Stimulated activated CD4-positive, alpha-beta T cell treated with anti-CD3 and anti-CD28 coated beads, Interleukin-1b, Interleukin-23, amount 100 ng/mL, for 4 hours (primary cell): ENCODE results near the gene PNKP.

Source experiments
- DNase-seq, 2 donors: peaks; one replicate each; pipeline ENCODE4 v3.0.0-alpha.2; 2020; ENCODE audit warnings: low read depth in 2 of 2

Gene PNKP

GRCh38 chr19:49845414-49845813, 22.0 kb downstream of the PNKP start:
- DNase-seq, result no peak

- DNase-seq, result no peak
Measured at GRCh38 chr19:49844138-49845095, 23.0 kb downstream of the PNKP start.

GRCh38 chr19:49843265-49843664, 24.1 kb downstream of the PNKP start:
- no peak for DNase-seq

GRCh38 chr19:49840736-49841249, 26.6 kb downstream of the PNKP start:
- no peak for DNase-seq

- DNase-seq, result no peak
Measured at GRCh38 chr19:49840321-49840720, 27.1 kb downstream of the PNKP start.

GRCh38 chr19:49839713-49840112, 27.7 kb downstream of the PNKP start:
- no peak for DNase-seq

- DNase-seq, result no peak
Measured at GRCh38 chr19:49838885-49839588, 28.3 kb downstream of the PNKP start.

- no peak for DNase-seq
Measured at GRCh38 chr19:49837425-49837824, 30.0 kb downstream of the PNKP start.

- DNase-seq, result no peak
Measured at GRCh38 chr19:49837009-49837310, 30.4 kb downstream of the PNKP start.

GRCh38 chr19:49836176-49837008, 31.0 kb downstream of the PNKP start:
- no peak for DNase-seq

GRCh38 chr19:49835562-49835961, 31.8 kb downstream of the PNKP start:
- no peak for DNase-seq

GRCh38 chr19:49833599-49833998, 33.8 kb downstream of the PNKP start:
- DNase-seq, result no peak

- no peak for DNase-seq
Measured at GRCh38 chr19:49832556-49832955, 34.8 kb downstream of the PNKP start.

GRCh38 chr19:49831592-49831991, 35.8 kb downstream of the PNKP start:
- no peak for DNase-seq

GRCh38 chr19:49830766-49831165, 36.6 kb downstream of the PNKP start:
- no peak for DNase-seq

GRCh38 chr19:49829721-49830120, 37.7 kb downstream of the PNKP start:
- DNase-seq, result no peak

- DNase-seq, result no peak
Measured at GRCh38 chr19:49829200-49829599, 38.2 kb downstream of the PNKP start.

GRCh38 chr19:49827034-49827433, 40.3 kb downstream of the PNKP start:
- no peak for DNase-seq

GRCh38 chr19:49824662-49825061, 42.7 kb downstream of the PNKP start:
- no peak for DNase-seq

- no peak for DNase-seq
Measured at GRCh38 chr19:49823472-49823871, 43.9 kb downstream of the PNKP start.

GRCh38 chr19:49820125-49820524, 47.3 kb downstream of the PNKP start:
- DNase-seq, result no peak
